ENCODE results near the gene IFITM1.

DNA sequence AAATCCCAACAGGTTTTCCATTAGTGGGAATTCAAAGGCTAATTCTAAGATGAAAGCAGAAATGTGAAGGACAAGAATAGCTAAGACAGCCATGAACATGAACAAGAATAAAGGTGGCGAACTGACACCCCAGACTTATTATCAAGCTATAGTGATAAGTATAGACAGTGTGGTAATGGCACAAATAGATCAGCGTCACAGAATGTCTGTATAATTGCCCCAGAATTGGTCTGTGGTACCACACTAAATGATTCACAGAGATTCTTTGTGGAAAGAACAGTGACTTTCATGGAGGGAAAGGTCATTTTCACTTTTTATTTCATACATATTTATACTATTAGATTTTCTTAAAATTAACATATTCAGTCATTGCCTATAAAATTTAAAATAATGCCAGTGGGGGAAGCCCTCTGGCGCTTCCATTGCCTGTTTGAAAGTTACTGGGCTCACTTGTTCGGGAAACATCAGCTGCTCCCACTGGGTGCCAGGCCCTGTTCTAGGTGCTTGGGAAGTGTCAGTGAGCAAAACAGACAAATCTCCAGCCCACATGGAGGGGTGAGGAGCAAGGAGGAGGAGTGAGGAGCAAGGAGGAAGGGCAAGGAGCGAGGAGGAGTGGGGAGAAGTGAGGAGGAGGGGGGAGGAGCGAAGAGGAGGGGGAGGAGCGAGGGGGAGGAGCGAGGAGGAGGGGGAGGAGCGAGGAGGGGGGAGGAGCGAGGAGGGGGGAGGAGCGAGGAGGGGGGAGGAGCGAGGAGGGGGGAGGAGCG is 47.0 kb upstream of the IFITM1 start:
- TF ChIP-seq POLR2AphosphoS5 (IDR thresholded peaks at IDR 0.05; ENCODE audit: low read depth, low read length): no peak
- TF ChIP-seq PAX5 (IDR thresholded peaks at IDR 0.05; ENCODE audit: insufficient read depth, low read length, severe bottlenecking): no peak
- TF ChIP-seq TAF1 (IDR thresholded peaks at IDR 0.05; ENCODE audit: low read depth, low read length): no peak

Data from GM12891 (cell line).